ENCODE measurements around the gene RRAGD. TPM values are rescaled to one million over a fixed set of nuclear protein-coding genes. Genes with fewer than 3 reads are reported as not detected.

The RRAGD gene
- total RNA-seq, 1 donor from 2014 or later = 9.8 TPM

GRCh38 chr6:89433252-89434149 lies 21.4 kb upstream of the RRAGD start:
- H3K36me3 Mint-ChIP-seq (ENCODE audit: low read depth, unreplicated experiment) = no peaks in the 10 kb centered on the region
- peaks cover 6% of the 10 kb centered on the region for H3K27me3 Mint-ChIP-seq (ENCODE audit: unreplicated experiment)
- TF ChIP-seq CTCF (IDR thresholded peaks at IDR 0.05; ENCODE audit: unreplicated experiment) = no peak
- H3K4me1 Mint-ChIP-seq (ENCODE audit: unreplicated experiment) = peaks cover 34% of the 10 kb centered on the region
- H3K9me3 Mint-ChIP-seq (ENCODE audit: unreplicated experiment) = no peaks in the 10 kb centered on the region
- H3K4me3 Mint-ChIP-seq (ENCODE audit: unreplicated experiment) = peak overlapping the region; percentile 93
- peak; percentile 24 for DNase-seq (ENCODE audit: low spot score)
- no peak overlapping the region for H3K27ac Mint-ChIP-seq (ENCODE audit: unreplicated experiment)

GRCh38 chr6:89432875-89433251 lies 20.8 kb upstream of the RRAGD start, which contains the start of gene ANKRD6:
ANKRD6 (plus strand) TSS chr6:89433152; CDS start chr6:89566977, 133,825 bp downstream.
- no peaks in the 10 kb centered on the region for H3K36me3 Mint-ChIP-seq (ENCODE audit: low read depth, unreplicated experiment)
- no peaks in the 10 kb centered on the region for H3K9me3 Mint-ChIP-seq (ENCODE audit: unreplicated experiment)
- no peak within 1 kb of the TSS for H3K27ac Mint-ChIP-seq (ENCODE audit: unreplicated experiment)
- peak; percentile 92 for TF ChIP-seq CTCF (IDR thresholded peaks at IDR 0.05; ENCODE audit: unreplicated experiment)
- H3K27me3 Mint-ChIP-seq (ENCODE audit: unreplicated experiment) = peaks cover 6% of the 10 kb centered on the region
- peaks cover 34% of the 10 kb centered on the region for H3K4me1 Mint-ChIP-seq (ENCODE audit: unreplicated experiment)
- H3K4me3 Mint-ChIP-seq (ENCODE audit: unreplicated experiment) = peak within 1 kb of the TSS; percentile 95
- peak; percentile 95 for DNase-seq (ENCODE audit: low spot score)

DNA sequence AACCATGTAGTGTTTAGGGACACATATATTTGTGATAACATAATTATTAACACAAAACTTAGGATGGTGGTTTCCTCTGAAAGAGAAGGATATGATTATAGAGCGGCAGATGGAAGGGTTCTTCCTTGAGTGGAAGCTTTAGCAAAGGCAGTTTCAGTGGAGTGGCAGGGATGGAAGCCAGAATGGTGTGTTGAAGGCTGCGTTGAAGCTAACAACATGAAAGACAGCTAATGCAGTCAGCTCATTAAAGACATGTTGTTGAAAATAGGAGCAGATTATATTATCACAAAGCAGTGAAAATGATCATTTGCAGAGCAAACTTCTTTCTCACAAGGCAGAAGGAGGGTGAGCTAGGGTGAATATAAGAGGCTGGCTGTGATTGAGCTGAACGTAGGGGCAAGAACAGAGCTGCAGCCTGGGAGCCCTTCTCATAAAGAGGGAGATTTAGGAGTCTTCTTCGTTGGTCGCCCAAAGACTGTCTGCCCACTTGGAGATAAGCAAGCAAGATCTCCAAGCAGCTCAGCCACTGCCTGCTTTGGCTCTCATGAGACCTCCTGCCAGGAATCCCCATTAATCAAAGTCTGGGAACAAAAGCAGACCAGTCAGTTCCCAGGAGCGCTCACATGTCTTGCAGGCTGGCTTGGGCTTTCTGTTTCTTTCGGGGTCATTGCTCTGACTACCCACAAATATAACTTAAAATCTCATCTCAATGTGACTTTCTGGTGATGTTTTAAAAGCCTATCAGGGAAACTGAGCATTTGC lies 18.3 kb upstream of the RRAGD start:
- Mint-ChIP-seq H3K9me3 (ENCODE audit: unreplicated experiment) (no peaks in the 10 kb centered on the region), H3K36me3 (ENCODE audit: low read depth, unreplicated experiment) (no peaks in the 10 kb centered on the region), H3K4me3 (ENCODE audit: unreplicated experiment) (no peak overlapping the region), H3K4me1 (ENCODE audit: unreplicated experiment) (peaks cover 19% of the 10 kb centered on the region), H3K27me3 (ENCODE audit: unreplicated experiment) (peaks cover 6% of the 10 kb centered on the region), H3K27ac (ENCODE audit: unreplicated experiment) (no peak overlapping the region)
- TF ChIP-seq CTCF (IDR thresholded peaks at IDR 0.05; ENCODE audit: unreplicated experiment) = no peak
- no peak for DNase-seq (ENCODE audit: low spot score)

- H3K4me1 Mint-ChIP-seq (ENCODE audit: unreplicated experiment) = peaks cover 8% of the 10 kb centered on the region
- H3K27me3 Mint-ChIP-seq (ENCODE audit: unreplicated experiment) = peaks cover 10% of the 10 kb centered on the region
- TF ChIP-seq CTCF (IDR thresholded peaks at IDR 0.05; ENCODE audit: unreplicated experiment) = no peak
- peaks cover 4% of the 10 kb centered on the region for H3K36me3 Mint-ChIP-seq (ENCODE audit: low read depth, unreplicated experiment)
- no peak overlapping the region for H3K27ac Mint-ChIP-seq (ENCODE audit: unreplicated experiment)
- no peaks in the 10 kb centered on the region for H3K9me3 Mint-ChIP-seq (ENCODE audit: unreplicated experiment)
- H3K4me3 Mint-ChIP-seq (ENCODE audit: unreplicated experiment) = no peak overlapping the region
- no peak for DNase-seq (ENCODE audit: low spot score)
These were observed 4.7 kb upstream of the RRAGD start for GRCh38 chr6:89416796-89417195.

Measured in endothelial cell (in vitro differentiated cells).